ENCODE results near the gene SPO11. TPM values are rescaled to one million over a fixed set of nuclear protein-coding genes. Genes with fewer than 3 reads are reported as not detected.

Gene SPO11
- total and polyA plus RNA-seq, 2 of the 13 experiments (the other 11 are each of a cell fraction or from before 2014, with no cell fraction given) = not detected

- TF ChIP-seq CEBPZ (IDR thresholded peaks at IDR 0.05; ENCODE audit: low read length) (no peak), RNF2 (conservative IDR thresholded peaks at IDR 0.05; ENCODE audit: low read depth) (no peak), ZNF580 (CRISPR knock-in tag; IDR thresholded peaks at IDR 0.05; ENCODE audit: borderline replicate concordance, low read depth) (no peak), HNRNPLL (IDR thresholded peaks at IDR 0.05; ENCODE audit: low read depth, low read length, poor library complexity, severe bottlenecking) (no peak), RCOR2 (CRISPR knock-in tag; IDR thresholded peaks at IDR 0.05) (no peak)
These were observed 13.6 kb upstream of the SPO11 start (continued) for GRCh38 chr20:57315976-57316480.

- Histone ChIP-seq H3K27ac (ENCODE audit: extremely low read length, insufficient read depth, low read length) (no peak overlapping the region), H4K20me1 (ENCODE audit: insufficient read depth, low read length) (no peaks in the 10 kb centered on the region), H3K79me2 (ENCODE audit: insufficient read depth, low read length) (no peaks in the 10 kb centered on the region), H3K4me3 (replicated peaks in 1 of 3; ENCODE audit: insufficient read depth in 1 of 3, low read depth in 2 of 3, low read length in 3 of 3) (no peak overlapping the region), H3K4me1 (ENCODE audit: insufficient read depth, low read length) (no peaks in the 10 kb centered on the region), H3K9me3 (ENCODE audit: low read length) (no peaks in the 10 kb centered on the region), H3K27me3 (ENCODE audit: control insufficient read depth in 1 of 2, insufficient read depth in 2 of 2, low read length in 2 of 2) (peaks cover 7 to 26% of the 10 kb centered on the region in 2 experiments; a peak in 4 of 5 replicates), H2AFZ (ENCODE audit: low read length) (no peak overlapping the region), H3K36me3 (replicated peaks in 1 of 2; ENCODE audit: control insufficient read depth in 1 of 2, insufficient read depth in 2 of 2, low read length in 2 of 2) (no peaks in the 10 kb centered on the region), H3K9ac (ENCODE audit: insufficient read depth, low read depth, low read length) (no peak overlapping the region), H3K4me2 (ENCODE audit: low read depth, low read length) (no peak overlapping the region)
- POLR2A ChIA-PET = no interaction called here
- DNase-seq (ENCODE audit: low spot score) (no peak), FAIRE-seq (no peak), ATAC-seq (peak; percentile 33; the same call in 2 of the 3 replicates)
- 39% methylated on average over 9 of the region's 9 CpGs for WGBS (ENCODE audit: low lambda C conversion rate)
- no TSS peak for BruUV-seq (replicated peaks)
- CTCF ChIA-PET (ENCODE audit: low intra/inter-chr PET ratio, low total read pairs) = no interaction called here
- in situ Hi-C loops (cut with HindIII; ENCODE audit: extremely low pct_ligation_motif_present, low pct_unique_long_range_greater_than_20kb) = no loop called here
- intact Hi-C loops (cut with micrococcal nuclease; ENCODE audit: unreplicated experiment) = no loop called here
- no peak for TF ChIP-seq FOXC1 (CRISPR knock-in tag; IDR thresholded peaks at IDR 0.05; ENCODE audit: borderline replicate concordance)
- TF ChIP-seq TEAD2 (CRISPR knock-in tag; IDR thresholded peaks at IDR 0.05) = no peak
- no peak for TF ChIP-seq ZBTB10 (CRISPR knock-in tag; IDR thresholded peaks at IDR 0.05; ENCODE audit: borderline replicate concordance)
- TF ChIP-seq ZC3H4 (CRISPR knock-in tag; IDR thresholded peaks at IDR 0.05; ENCODE audit: borderline replicate concordance) = no peak
- TF ChIP-seq JDP2 (CRISPR knock-in tag; IDR thresholded peaks at IDR 0.05; ENCODE audit: borderline replicate concordance) = no peak
- no peak for TF ChIP-seq ZNF260 (CRISPR knock-in tag; IDR thresholded peaks at IDR 0.05; ENCODE audit: borderline replicate concordance, low read depth)
- no peak for TF ChIP-seq HCFC1 (IDR thresholded peaks at IDR 0.05; ENCODE audit: low read depth, low read length)
- TF ChIP-seq ASH2L (IDR thresholded peaks at IDR 0.05; ENCODE audit: insufficient read length, low read depth, low read length) = no peak
- no peak for TF ChIP-seq DNMT1 (CRISPR knock-in tag; IDR thresholded peaks at IDR 0.05)
- no peak for TF ChIP-seq POLR2A (IDR thresholded peaks at IDR 0.05; ENCODE audit: insufficient read depth in 1 of 2, low read depth in 2 of 2, low read length in 2 of 2)
- no peak for TF ChIP-seq TBP (CRISPR knock-in tag; IDR thresholded peaks at IDR 0.05)
- no peak for TF ChIP-seq U2AF2 (IDR thresholded peaks at IDR 0.05; ENCODE audit: low read depth, low read length)
- no peak for TF ChIP-seq WIZ (CRISPR knock-in tag; IDR thresholded peaks at IDR 0.05)
- no peak for TF ChIP-seq CHCHD3 (CRISPR knock-in tag; IDR thresholded peaks at IDR 0.05)
These were observed 12.8 kb upstream of the SPO11 start for GRCh38 chr20:57316795-57317201.
